Right ventricle myocardium superior (tissue), 1 donor: Measurements from ENCODE around the gene MLLT11. TPM values are rescaled to one million over a fixed set of nuclear protein-coding genes. Genes with fewer than 3 reads are reported as not detected.

Experiments
- ATAC-seq: fragments of 200-7000 bp; cut with Tn5 transposase; one replicate; pipeline ENCODE4 v1.9.1; 2020; ENCODE audit warnings: mild to moderate bottlenecking; ENCODE audit not compliant: poor library complexity
- DNase-seq: peaks from one replicate; pipeline ENCODE4 v3.0.0-alpha.2; 2020
- intact Hi-C: fragments of 100-400 bp; cut with DNase I; formaldehyde crosslinking; loops from one replicate; pipeline ENCODE4 v1.11.2; 2022
- long read RNA-seq: library from polyadenylated mRNA; unstranded; transcript quantifications from one replicate; pipeline ENCODE4 v2.0.0, GENCODE V29; 2021
- total RNA-seq: library from RNA; stranded (reverse); fragmentation: NEBNext Ultra II Directional; extraction: Animal tissue kit (Norgen Biotek cat#: 25700); gene quantifications from one replicate; pipeline ENCODE4 v1.2.1, GENCODE V29; 2021
- donor health status: DM: no; HTN: yes; CAD: no; lungs with severe emphysema.

Gene MLLT11, protein sequence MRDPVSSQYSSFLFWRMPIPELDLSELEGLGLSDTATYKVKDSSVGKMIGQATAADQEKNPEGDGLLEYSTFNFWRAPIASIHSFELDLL
- 2.9 TPM for total RNA-seq
- long read RNA-seq, full-length matches to known transcripts, result 11 of 11 reads
- long read RNA-seq, partial matches to known transcripts, result 0 of 11 reads
- long read RNA-seq, other reads (novel, unspliced or antisense), result 0 of 11 reads

DNA sequence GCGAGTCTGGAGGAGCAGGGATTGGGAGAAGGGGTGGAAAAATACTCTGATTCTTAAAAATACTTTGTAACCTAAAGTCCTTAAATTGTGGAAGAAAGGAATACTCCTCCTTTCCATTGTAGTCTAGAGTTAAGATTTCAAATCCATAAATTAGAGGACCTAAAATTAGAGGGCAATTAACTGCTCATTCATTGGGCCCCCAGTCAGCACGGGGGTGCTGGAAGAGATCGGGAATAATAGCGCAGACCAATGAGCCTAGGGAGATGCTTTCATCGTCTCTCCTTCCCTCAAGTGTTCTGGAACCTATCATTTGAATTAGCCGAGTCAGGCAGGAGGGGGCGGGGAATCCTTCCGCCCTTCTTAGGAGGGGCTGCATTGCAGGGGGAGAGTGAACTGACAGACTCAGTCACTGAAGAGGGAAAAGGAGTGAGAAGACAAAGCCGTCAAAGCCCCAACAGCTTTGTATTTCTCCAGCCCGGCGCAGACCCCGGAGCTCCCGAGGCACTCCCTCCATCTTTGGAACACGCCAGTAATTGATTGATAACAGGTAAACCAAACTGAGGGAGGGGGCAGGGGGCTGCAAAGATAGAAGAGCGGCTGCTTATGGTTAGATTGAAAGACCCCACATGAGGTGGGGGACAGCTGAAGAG, at the start of gene MLLT11:
MLLT11 (plus strand) TSS at position 391 of the 650 bp plus-strand sequence. CDS start 6,828 bp downstream, outside the sequence.
- DNase-seq (peak; percentile 45), ATAC-seq (peak; percentile 54)
- intact Hi-C loops, result no loop called here

DNA sequence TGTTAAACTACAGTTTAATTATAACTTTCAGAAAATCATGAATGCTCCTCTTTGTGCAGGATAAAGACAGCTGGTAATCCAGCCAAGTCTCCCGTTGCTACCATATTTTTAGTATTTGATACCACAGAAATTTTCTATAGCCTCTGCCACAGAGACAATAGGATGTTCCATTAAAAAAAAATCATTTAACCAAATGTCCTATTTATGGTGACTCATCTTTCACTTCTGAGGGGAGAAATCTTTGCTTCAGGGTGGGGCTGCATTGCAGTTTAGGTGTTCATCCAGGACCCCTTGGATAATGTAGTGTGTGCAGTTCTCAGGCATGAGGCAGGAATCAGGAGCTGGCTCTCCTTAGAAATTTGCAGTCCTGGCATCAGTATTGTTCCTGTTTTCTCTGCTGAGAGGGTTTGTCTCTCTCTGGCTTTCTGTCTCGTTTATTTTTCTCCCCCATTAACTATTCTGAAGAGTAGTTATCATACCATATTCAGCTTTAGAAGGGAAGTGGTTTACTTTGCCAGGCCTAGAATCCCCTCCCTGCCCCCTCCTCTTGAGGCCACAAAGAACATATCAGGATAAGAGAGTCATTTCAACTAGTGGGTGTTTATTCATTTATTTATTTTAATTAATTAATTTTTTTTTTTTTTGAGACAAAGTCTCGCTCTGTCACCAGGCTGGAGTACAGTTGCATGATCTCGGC, 48.9 kb upstream of the MLLT11 start:
- ATAC-seq (no peak), DNase-seq (no peak)
- intact Hi-C loops, result no loop called here

DNA sequence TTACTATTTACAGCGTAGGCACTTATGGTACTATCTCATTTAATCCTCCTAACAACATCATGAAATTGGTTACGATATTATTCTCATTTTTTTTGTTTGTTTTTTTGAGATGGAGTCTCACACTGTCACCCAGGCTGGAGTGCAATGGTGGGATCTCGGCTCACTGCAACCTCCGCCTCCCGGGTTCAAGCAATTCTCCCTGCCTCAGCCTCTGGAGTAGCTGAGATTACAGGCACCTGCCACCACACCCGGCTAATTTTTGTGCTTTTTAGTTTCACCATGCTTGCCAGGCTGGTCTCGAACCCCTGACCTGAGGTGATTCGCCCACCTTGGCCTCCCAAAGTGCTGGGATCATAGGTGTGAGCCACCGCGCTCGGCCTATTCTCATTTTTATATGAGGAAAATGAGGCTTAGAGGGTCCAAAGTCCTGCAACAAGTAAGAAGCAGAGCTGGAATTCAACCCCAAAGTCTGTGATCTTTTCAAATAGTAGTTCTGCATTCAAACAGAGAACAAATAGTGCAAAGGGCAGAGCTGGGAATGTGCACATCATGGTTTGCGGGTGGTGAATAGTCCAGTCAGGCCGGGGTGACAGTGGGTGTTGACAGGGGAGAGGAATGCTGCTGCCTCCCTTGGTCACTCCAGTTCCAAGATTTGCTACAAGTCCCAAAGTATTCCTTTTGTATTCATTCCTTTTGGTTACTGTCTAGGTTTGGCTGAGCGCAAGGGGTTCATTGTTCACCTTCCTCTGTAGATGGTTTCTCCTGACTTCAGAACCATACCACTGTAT, 47.3 kb upstream of the MLLT11 start:
- peak; percentile 60 for ATAC-seq
- DNase-seq, result no peak
- intact Hi-C loops, result no loop called here

DNA sequence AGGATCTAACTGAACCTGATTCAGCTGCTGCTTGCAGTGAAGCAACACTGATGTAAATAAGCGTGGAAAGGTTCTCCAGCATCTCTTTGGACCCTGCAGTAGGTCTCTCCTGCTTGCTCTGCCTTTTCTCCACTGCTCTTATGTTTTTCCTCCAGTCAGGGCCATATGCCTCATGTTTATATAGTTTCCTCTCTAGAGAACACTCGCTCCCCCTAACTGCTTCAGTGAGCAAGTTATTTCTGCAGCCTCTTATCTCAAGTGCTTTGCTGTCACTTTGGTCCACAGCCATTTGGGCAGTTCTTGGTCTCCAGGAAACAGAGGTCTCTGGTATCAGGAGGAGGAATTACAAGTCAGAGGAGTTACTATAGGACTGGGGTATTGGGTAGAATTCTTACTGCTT, 46.7 kb upstream of the MLLT11 start:
- ATAC-seq (peak; percentile 82), DNase-seq (no peak)
- intact Hi-C loops, result no loop called here

DNA sequence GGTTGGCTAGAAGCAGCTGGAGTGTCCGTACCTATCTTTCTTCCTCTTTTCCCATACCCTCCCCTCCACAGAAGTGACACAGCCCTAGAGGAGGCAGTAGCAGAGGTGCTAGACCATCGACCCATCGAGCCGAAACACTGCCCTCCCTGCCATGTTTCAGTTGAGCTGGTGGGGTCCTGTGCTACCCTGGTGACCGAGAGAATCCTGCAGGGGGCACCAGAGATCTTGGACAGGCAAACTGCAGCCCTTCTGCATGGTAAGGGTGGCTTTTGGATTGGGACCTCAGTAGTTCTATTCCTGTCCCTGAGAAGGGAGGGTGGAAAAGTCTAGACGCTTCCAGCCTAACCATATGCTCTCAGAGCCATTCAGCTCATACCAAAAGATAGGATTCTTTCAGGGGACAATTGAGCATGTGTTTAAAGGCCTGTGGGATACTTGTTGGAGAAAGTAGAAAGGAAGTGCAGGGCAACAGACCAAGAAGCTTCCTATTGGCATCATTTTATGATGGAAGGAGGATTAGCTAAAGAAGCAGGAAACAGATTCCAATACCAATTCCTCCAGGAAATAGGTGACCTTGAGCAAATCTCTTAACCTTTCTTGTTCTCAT, 35.6 kb upstream of the MLLT11 start:
- peak; percentile 84 for DNase-seq
- peak; percentile 75 for ATAC-seq
- intact Hi-C loops, result no loop called here

DNA sequence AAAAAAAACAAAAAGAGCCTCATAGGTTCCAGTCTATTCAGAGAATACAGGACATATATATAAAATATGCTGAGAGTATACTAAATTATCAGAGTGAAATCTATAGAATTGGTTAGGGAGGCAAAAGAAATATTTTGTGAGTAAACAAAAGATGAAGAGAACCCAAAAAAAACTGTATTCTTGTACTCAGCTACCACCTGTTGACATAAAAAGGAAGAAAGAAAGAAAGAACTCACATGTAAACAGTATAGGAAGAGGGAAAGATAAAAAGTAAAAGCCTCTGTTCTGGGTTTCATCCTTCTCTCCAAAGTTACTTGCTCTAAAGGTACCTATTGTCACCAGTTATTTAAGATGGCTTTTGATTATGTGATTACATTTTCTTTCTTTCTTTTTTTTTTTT, 33.7 kb upstream of the MLLT11 start:
- DNase-seq (no peak), ATAC-seq (no peak)
- intact Hi-C loops, result no loop called here

DNA sequence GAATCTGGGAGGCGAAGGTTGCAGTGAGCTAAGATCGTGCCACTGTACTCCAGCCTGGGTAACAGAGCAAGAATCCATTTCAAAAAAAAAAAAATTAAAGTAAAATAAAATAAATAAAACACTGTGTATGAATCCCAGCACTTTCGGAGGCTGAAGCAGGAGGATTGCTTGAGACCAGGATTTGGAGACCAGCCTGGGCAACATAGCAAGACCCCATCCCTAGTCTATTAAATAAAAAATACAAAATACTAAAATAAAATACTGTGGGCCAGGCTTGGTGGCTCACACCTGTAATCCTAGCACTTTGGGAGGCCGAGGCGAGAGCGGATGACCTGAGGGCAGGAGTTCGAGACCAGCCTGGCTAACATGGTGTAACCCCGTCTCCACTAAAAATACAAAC, 28.0 kb upstream of the MLLT11 start:
- intact Hi-C loops, result no loop called here
- ATAC-seq (no peak), DNase-seq (no peak)

DNA sequence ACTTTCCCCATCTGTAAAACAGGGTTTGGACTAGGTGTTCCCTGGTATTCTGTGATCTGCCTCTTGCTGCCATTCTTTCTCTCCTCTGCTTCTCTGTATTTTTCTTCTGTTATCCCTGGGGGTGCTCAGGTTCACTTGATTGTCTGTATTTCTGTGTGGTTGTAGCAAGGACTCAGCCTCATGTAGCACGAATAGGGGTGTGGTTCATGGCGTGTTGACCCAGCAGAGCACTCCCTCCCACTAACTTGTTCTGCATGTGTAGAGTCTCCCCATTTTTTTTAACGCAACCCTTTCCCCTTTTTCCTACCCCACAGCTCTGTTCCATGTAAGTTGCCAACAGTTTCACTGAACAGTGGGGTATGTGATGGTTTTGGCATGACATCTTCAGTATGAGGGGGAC, 25.0 kb upstream of the MLLT11 start:
- intact Hi-C loops, result no loop called here
- no peak for ATAC-seq

DNA sequence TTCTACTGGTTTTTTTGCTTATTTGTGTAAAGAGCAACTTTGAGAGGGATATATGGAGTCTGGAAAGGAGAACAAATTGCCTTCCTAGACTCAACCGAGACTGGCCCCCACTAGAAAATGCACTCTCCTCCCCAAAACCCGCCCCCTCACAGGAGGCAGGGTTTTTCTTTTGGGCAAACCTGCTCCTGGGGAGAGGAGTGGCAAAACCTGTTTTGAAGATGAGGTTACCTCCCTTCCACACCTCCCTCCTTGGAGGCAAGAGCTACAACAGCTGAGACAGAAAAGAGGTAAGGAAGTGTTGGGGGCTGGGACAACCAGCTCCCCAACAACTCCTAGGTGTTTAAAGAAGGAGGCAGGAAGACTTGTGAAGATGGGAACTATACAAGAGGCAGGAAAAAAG, 23.8 kb upstream of the MLLT11 start, which contains the start of gene BNIPL:
BNIPL (plus strand) TSS at position 231 of the 400 bp plus-strand sequence; CDS start at position 371, 140 bp downstream.
- intact Hi-C loops, result no loop called here
- no peak for ATAC-seq
- DNase-seq, result no peak

More for the DNA sequence above, 25.0 kb upstream of the MLLT11 start:
- no peak for DNase-seq

DNA sequence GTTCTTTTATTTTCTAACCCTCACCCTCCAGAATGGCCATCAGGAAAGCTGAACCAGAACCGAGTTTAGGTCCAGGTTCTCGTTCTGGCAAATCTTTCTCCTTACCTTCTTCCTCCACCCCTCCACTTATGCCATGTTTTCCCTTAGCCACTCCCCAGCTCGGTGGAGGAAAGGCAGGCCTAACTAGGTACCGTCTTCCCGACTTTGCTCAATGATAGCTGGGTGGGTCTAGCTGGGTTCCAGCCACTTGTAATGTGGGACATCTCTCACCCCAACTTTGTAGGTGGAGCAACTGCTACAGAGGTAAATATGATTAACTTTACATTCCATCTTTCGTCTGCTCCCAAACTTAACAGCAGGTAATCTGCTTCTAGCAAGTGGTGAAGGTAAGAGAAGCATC, 23.2 kb upstream of the MLLT11 start:
- ATAC-seq (no peak), DNase-seq (no peak)
- intact Hi-C loops, result no loop called here

DNA sequence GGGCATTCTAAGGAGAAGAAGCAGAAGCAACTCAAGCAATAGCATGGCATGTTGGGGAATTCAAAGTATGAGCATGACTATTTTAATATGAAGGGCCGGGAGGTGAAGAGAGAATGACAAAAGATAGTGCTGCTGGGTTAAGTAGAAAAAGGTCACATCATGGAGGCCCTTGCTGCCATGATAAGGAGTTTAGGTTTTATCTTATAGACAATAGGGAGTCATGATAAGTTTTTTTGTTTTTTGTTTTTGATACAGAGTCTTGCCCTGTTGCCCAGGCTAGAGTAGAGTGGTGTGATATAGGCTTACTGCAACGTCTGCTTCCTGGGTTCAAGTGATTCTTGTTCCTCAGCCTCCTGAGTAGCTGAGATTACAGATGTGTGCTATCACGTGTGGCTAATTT, 20.7 kb upstream of the MLLT11 start:
- no peak for DNase-seq
- intact Hi-C loops, result no loop called here
- no peak for ATAC-seq

DNA sequence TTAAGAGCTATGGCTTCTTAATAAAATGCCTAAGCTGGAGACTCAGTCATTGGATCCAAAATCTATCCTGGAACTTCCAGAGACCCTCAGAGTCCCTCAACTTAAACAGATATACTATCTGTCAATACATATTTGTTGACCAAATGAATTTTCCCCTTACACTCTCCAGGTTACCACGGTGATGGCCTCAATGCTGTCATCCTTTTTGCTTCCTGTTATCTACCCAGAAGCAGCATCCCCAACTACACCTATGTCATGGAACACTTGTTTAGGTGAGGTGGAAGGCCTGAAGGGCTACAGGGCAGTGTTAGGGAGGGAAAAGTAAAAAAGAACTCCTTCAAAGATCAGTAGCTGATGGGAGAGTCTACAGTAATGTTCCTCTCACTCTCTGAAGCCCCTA, 17.0 kb upstream of the MLLT11 start:
- ATAC-seq, result no peak
- intact Hi-C loops, result no loop called here

DNA sequence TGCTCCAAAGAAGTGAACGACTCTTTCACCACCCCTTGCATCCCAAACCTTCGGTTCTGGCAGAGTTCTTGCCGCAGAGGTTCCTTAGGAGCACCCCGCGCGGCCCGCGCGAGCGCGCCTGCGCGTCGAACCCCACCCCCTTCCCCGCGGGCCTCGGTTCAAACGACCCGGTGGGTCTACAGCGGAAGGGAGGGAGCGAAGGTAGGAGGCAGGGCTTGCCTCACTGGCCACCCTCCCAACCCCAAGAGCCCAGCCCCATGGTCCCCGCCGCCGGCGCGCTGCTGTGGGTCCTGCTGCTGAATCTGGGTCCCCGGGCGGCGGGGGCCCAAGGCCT, 12.6 kb upstream of the MLLT11 start, which contains the start of gene C1orf56:
C1orf56 (plus strand) TSS at position 161 of the 334 bp plus-strand sequence; CDS start at position 258, 97 bp downstream.
- intact Hi-C loops, result no loop called here
- DNase-seq (peak; percentile 81), ATAC-seq (peak; percentile 90)

More for the DNA sequence above, 17.0 kb upstream of the MLLT11 start:
- DNase-seq, result no peak

DNA sequence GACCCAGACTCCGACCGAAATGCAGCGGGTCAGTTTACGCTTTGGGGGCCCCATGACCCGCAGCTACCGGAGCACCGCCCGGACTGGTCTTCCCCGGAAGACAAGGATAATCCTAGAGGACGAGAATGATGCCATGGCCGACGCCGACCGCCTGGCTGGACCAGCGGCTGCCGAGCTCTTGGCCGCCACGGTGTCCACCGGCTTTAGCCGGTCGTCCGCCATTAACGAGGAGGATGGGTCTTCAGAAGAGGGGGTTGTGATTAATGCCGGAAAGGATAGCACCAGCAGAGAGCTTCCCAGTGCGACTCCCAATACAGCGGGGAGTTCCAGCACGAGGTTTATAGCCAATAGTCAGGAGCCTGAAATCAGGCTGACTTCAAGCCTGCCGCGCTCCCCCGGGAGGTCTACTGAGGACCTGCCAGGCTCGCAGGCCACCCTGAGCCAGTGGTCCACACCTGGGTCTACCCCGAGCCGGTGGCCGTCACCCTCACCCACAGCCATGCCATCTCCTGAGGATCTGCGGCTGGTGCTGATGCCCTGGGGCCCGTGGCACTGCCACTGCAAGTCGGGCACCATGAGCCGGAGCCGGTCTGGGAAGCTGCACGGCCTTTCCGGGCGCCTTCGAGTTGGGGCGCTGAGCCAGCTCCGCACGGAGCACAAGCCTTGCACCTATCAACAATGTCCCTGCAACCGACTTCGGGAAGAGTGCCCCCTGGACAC, 12.1 kb upstream of the MLLT11 start:
- DNase-seq (peak; percentile 82), ATAC-seq (peak; percentile 83)
- intact Hi-C loops, result no loop called here

DNA sequence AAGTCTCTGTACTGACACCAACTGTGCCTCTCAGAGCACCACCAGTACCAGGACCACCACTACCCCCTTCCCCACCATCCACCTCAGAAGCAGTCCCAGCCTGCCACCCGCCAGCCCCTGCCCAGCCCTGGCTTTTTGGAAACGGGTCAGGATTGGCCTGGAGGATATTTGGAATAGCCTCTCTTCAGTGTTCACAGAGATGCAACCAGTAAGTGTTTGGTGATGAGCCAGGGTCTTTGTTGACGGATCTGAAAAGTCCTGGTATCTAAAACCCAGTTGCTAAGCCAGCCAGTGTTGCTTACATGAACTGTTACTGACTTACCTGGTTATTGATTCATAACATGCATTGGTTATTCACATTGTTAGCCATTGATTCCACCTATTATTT, 11.6 kb upstream of the MLLT11 start:
- no peak for ATAC-seq
- intact Hi-C loops, result no loop called here

DNA sequence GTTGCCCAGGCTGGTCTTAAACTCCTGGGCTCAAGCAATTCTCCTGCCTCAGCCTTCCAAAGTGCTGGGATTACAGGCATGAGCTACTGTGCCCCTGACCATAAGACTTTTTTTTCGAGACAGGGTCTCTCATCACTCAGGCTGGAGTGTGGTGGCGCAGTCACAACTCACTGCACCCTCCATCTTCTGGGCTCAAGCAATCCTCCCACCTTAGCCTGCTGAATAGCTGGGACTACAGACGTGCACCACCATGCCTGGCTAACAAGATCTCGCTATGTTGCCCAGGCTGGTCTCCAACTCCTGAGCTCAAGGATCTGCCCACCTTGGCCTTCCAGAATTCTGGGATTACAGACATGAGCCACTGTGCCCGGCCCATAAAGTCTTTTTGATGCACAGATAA, 10.7 kb upstream of the MLLT11 start:
- ATAC-seq, result no peak
- DNase-seq, result no peak
- intact Hi-C loops, result no loop called here

More for the DNA sequence above, 11.6 kb upstream of the MLLT11 start:
- DNase-seq, result no peak

DNA sequence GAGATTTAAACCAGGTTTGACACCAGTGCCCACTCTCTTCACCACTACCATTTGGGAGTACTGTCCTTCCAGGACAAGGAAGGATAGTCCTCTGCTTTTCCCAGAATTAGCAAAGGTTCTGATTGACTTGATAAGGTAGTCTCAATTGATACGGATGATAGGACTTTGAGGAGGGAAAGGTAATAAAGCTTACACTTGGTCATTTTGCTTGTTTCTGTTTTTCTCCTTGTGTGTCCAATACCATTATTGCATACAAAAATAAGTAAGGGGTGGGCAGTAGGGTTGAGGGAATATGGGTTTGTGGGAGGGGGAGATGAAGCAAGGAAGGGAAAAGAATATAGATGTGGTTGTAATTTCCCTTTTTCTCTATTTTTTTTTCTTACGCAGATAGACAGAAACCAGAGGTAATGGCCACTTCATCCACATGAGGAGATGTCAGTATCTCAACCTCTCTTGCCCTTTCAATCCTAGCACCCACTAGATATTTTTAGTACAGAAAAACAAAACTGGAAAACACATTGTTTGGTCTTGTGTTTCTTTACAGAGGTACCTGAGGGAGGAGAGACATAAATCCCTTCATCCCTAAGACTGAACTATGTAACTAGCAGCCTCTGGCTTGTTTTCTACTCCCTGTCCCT, 10.0 kb upstream of the MLLT11 start:
- DNase-seq (no peak), ATAC-seq (no peak)
- intact Hi-C loops, result no loop called here
